K562 (cell line): Measurements from ENCODE around the gene FAM83D. TPM values are rescaled to one million over a fixed set of nuclear protein-coding genes. Genes with fewer than 3 reads are reported as not detected.

Experiments
- ATAC-seq: fragments of 200-7000 bp; cut with Tn5 transposase; 3 replicates; pipeline ENCODE4 v1.9.1; 2020; ENCODE audit warnings: moderate library complexity
- BruUV-seq: library from RNA; stranded (reverse); fragments of 400-500 nt; replicated peaks from 2 replicates; lab custom pipeline; 2021; lab: Mats Ljungman, UMichigan
- CTCF ChIA-PET: fragments of 300-600 bp; formaldehyde crosslinking; extraction: SDS; loops from one replicate; lab custom pipeline; 2021; ENCODE audit warnings: low intra/inter-chr PET ratio; lab: Yijun Ruan, JAX
- POLR2A ChIA-PET: fragments of 300-600, 350-650 bp; sonication (Branson Sonifier 250); formaldehyde crosslinking; extraction: SDS; loops from one replicate; lab custom pipeline; 2021; ENCODE audit warnings: antibody characterized with exemption, inconsistent platforms; lab: Yijun Ruan, JAX
- DNase-seq, 4 experiments: peaks; one replicate each; pipeline versions ENCODE4 v3.0.0 to v3.0.0-alpha.2; 2011 to 2018; ENCODE audit warnings: low spot score in 3 of 4, mixed read lengths in 3 of 4; ENCODE audit errors: extremely low read depth in 1 of 4
- FAIRE-seq: peaks from 2 replicates; lab custom pipeline; 2011; peaks lifted over from hg19 to GRCh38; lab: Jason Lieb, UNC
- H2AFZ ChIP-seq: 2 replicates; pipeline ENCODE4 v1.6.0; 2011; ENCODE audit warnings: low read depth, low read length, control low read depth, inconsistent platforms
- H3K27ac ChIP-seq: fragments of 200-600 bp; 3 replicates; pipeline ENCODE4 v1.8.0; 2011; ENCODE audit warnings: low read depth, mild to moderate bottlenecking, control low read depth, inconsistent platforms, low read length, moderate library complexity, mixed read lengths; ENCODE audit errors: extremely low read depth
- H3K27me3 ChIP-seq, 2 experiments: fragments of 300-600 bp in 1 of 2; 2 replicates in 1 of 2; 3 replicates in 1 of 2; pipeline versions ENCODE4 v1.6.0 to v1.8.0; 2011; ENCODE audit warnings: inconsistent platforms in 2 of 2, low read length in 2 of 2, mild to moderate bottlenecking in 1 of 2, mixed read lengths in 1 of 2, moderate library complexity in 1 of 2; ENCODE audit not compliant: control insufficient read depth in 2 of 2, insufficient read depth in 2 of 2
- H3K36me3 ChIP-seq: fragments of 300-600 bp; 3 replicates; pipeline ENCODE4 v1.8.0; 2011; ENCODE audit warnings: mild to moderate bottlenecking, low read length, inconsistent platforms; ENCODE audit not compliant: control insufficient read depth, insufficient read depth
- H3K4me1 ChIP-seq, 2 experiments: fragments of 200-600 bp in 1 of 2; replicated peaks in 1 of 2; 2 replicates in 1 of 2; 3 replicates in 1 of 2; pipeline versions ENCODE4 v1.5.1 to v1.8.0; 2011; ENCODE audit warnings: inconsistent platforms in 2 of 2, low read length in 2 of 2, mild to moderate bottlenecking in 1 of 2, mixed read lengths in 1 of 2, moderate library complexity in 1 of 2; ENCODE audit not compliant: control insufficient read depth in 2 of 2, insufficient read depth in 2 of 2
- H3K4me2 ChIP-seq: 2 replicates; pipeline ENCODE4 v1.6.1; 2011; ENCODE audit warnings: low read length, control low read depth, inconsistent platforms, mixed read lengths; ENCODE audit not compliant: insufficient read depth
- H3K4me3 ChIP-seq: fragments of 200-600 bp; sonication (generic), shearing (Covaris generic); 2 replicates; pipeline ENCODE4 v1.5.1; 2016; ENCODE audit warnings: control low read depth, inconsistent platforms
- H3K79me2 ChIP-seq: fragments of 200-600 bp; 3 replicates; pipeline ENCODE4 v1.8.0; 2011; ENCODE audit warnings: low read length, inconsistent platforms; ENCODE audit not compliant: control insufficient read depth, insufficient read depth
- H3K9ac ChIP-seq, 2 experiments: 2 replicates each; pipeline versions ENCODE4 v1.6.0 to v1.6.1; 2011; ENCODE audit warnings: low read depth in 2 of 2, low read length in 2 of 2, control low read depth in 1 of 2, inconsistent platforms in 1 of 2, mild to moderate bottlenecking in 1 of 2, mixed read lengths in 1 of 2; ENCODE audit not compliant: insufficient read depth in 1 of 2
- H3K9me1 ChIP-seq: one replicate; pipeline ENCODE4 v1.6.0; 2011; ENCODE audit warnings: inconsistent platforms, mild to moderate bottlenecking, low read length, moderate library complexity; ENCODE audit not compliant: control insufficient read depth, insufficient read depth
- H3K9me3 ChIP-seq: replicated peaks from 2 replicates; pipeline ENCODE4 v1.5.1; 2011; ENCODE audit warnings: low read depth, low read length, inconsistent platforms; ENCODE audit not compliant: control insufficient read depth, insufficient read depth
- H4K20me1 ChIP-seq: replicated peaks from 2 replicates; pipeline ENCODE4 v1.6.1; 2011; ENCODE audit warnings: low read length, inconsistent platforms, mixed read lengths; ENCODE audit not compliant: control insufficient read depth, insufficient read depth
- FOXO4 ChIP-seq: fragments of 450-650 bp; formaldehyde crosslinking; IDR thresholded peaks from 2 replicates; pipeline ENCODE4 v1.4.0; 2020; ENCODE audit warnings: mild to moderate bottlenecking, moderate library complexity
- HLTF ChIP-seq: fragments of 450-650 bp; IDR thresholded peaks from 2 replicates; pipeline ENCODE4 v1.6.1; 2016
- MAFK ChIP-seq: IDR thresholded peaks from 2 replicates; pipeline ENCODE4 v1.6.1; 2011; ENCODE audit warnings: low read length, improper control_type of control experiment
- NFYB ChIP-seq: IDR thresholded peaks from 2 replicates; pipeline ENCODE4 v1.6.1; 2011; ENCODE audit warnings: mild to moderate bottlenecking, moderate library complexity; ENCODE audit not compliant: insufficient read length; ENCODE audit errors: extremely low read depth
- NR1H2 ChIP-seq: sonication (generic); formaldehyde crosslinking; IDR thresholded peaks from 2 replicates; pipeline ENCODE4 v1.4.0; 2020; ENCODE audit warnings: mild to moderate bottlenecking, missing genetic modification reagents
- RHOXF2B ChIP-seq: fragments of 250-450 bp; sonication (Bioruptor Pico); conservative IDR thresholded peaks from 2 replicates; pipeline ENCODE4 v1.5.1; 2021
- SMARCA5 ChIP-seq: fragments of 450-650 bp; IDR thresholded peaks from 2 replicates; pipeline ENCODE4 v1.6.1; 2016
- SUPT5H ChIP-seq: fragments of 450-650 bp; IDR thresholded peaks from 2 replicates; pipeline ENCODE4 v1.6.1; 2016
- TEAD2 ChIP-seq: fragments of 450-650 bp; IDR thresholded peaks from 2 replicates; pipeline ENCODE4 v1.6.1; 2016; ENCODE audit warnings: missing genetic modification characterization, control low read depth, missing compliant biosample characterization
- ZKSCAN1 ChIP-seq: fragments of 150-350 bp; IDR thresholded peaks from 2 replicates; pipeline ENCODE4 v1.6.1; 2016; ENCODE audit warnings: low read depth, low read length
- ZNF133 ChIP-seq: fragments of 250-450 bp; sonication (Bioruptor Pico); IDR thresholded peaks from 2 replicates; pipeline ENCODE4 v1.4.0; 2020; ENCODE audit warnings: mild to moderate bottlenecking
- ZNF197 ChIP-seq: fragments of 200-800 bp; sonication (Bioruptor generic); IDR thresholded peaks from 2 replicates; pipeline ENCODE4 v1.6.1; 2016; ENCODE audit warnings: low read depth, missing genetic modification characterization, missing compliant biosample characterization
- ZNF449 ChIP-seq: fragments of 250-450 bp; sonication (Bioruptor Pico); IDR thresholded peaks from 2 replicates; pipeline ENCODE4 v1.8.0; 2022; ENCODE audit warnings: moderate library complexity, mild to moderate bottlenecking, inconsistent platforms
- ZNF699 ChIP-seq: fragments of 250-450 bp; sonication (Bioruptor Pico); IDR thresholded peaks from 2 replicates; pipeline ENCODE4 v1.8.0; 2021; ENCODE audit warnings: mild to moderate bottlenecking, moderate library complexity; ENCODE audit not compliant: insufficient replicate concordance
- ZNF830 ChIP-seq: fragments of 250-450 bp; sonication (Bioruptor Pico); IDR thresholded peaks from 2 replicates; pipeline ENCODE4 v1.5.0; 2021; ENCODE audit warnings: mild to moderate bottlenecking
- WGBS: fragments of 100-300 bp; shearing (Covaris generic); methylation state at CpG from one replicate; pipeline ENCODE4 v1.1.6; 2016; ENCODE audit warnings: low coverage, mixed read lengths; ENCODE audit not compliant: insufficient coverage; ENCODE audit errors: missing lambda C conversion rate; 5-methylcytosine and 5-hydroxymethylcytosine counted together
- in situ Hi-C: fragments of 300-500 bp; cut with MboI; formaldehyde crosslinking; loops from 4 replicates; pipeline ENCODE4 v1.15.0; 2018; ENCODE audit warnings: inconsistent platforms, mixed read lengths
- intact Hi-C: fragments of 100-400 bp; cut with micrococcal nuclease; formaldehyde crosslinking; loops from 2 replicates; pipeline ENCODE4 v1.14.2; 2022
- polyA plus RNA-seq, 8 experiments: library from polyadenylated mRNA; depleted of rRNA in 4 of 8; stranded (reverse) in 5 of 8; unstranded in 3 of 8; fragments of >200 nt; fragmentation: Nextera tagmentation in 2 of 8; fragmentation: Illumina TruSeq in 1 of 8; extraction: Ambion mirVana in 2 of 8; extraction: Trizol in 1 of 8; gene quantifications; 2 replicates each; pipeline versions ENCODE4 v1.2.1 to v1.2.3, GENCODE V29; 2011 to 2014; ENCODE audit warnings: inconsistent platforms in 1 of 8, missing spikeins in 1 of 8
- total RNA-seq, 7 experiments: library from RNA; depleted of rRNA in 6 of 7; stranded (reverse); fragments of >200 nt in 6 of 7; fragmentation: Illumina TruSeq in 2 of 7; extraction: Trizol in 2 of 7; gene quantifications; 2 replicates each; pipeline versions ENCODE4 v1.2.1 to v1.2.3, GENCODE V29; 2011 to 2021; ENCODE audit warnings: low replicate concordance in 1 of 7
- TF ChIP-seq, protein P1 (sequence below): conservative IDR thresholded peaks from 2 replicates; pipeline ENCODE4 v1.6.1; 2011; ENCODE audit warnings: low read depth, mild to moderate bottlenecking, low read length; ENCODE audit not compliant: control insufficient read depth

The FAM83D gene
- total and polyA plus RNA-seq, 9 of the 15 experiments (the other 6 are each of a cell fraction or from before 2014, with no cell fraction given) = 8.2 to 66.1 (median 43.5) TPM

DNA sequence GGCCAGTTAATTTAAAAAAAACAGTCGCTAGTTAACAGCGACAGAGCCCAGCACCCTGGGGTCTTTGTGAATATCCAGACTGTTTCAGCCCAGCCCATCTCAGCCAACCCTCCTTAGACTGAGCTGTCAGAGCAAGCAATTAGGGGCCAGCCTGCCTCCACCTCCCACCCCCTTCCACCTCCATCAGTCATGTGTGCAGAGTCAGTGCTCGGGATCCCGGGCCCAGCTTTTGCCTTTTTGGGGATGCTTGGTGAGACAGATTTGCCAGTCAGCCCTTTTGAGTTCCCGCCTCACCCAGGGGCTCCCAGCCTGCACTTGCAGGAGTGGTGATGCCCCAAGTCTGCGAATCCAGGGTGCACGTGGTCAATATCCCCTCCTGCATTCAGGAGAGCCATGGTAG, 6.5 kb upstream of the FAM83D start:
- Histone ChIP-seq H3K9me3 (no peaks in the 10 kb centered on the region), H3K9me1 (no peaks in the 10 kb centered on the region), H3K27ac (no peak overlapping the region), H3K9ac (no peak overlapping the region), H3K36me3 (no peaks in the 10 kb centered on the region), H3K4me1 (no peaks in the 10 kb centered on the region; a peak in 1 of 5 replicates), H3K27me3 (peaks cover 0 to 16% of the 10 kb centered on the region in 2 experiments; a peak in 2 of 5 replicates), H2AFZ (no peak overlapping the region), H3K4me3 (no peak overlapping the region), H3K79me2 (no peaks in the 10 kb centered on the region), H4K20me1 (no peaks in the 10 kb centered on the region), H3K4me2 (no peak overlapping the region)
- 41% methylated on average over 7 of the region's 7 CpGs for WGBS
- no peak for ATAC-seq
- FAIRE-seq = no peak
- ChIA-PET CTCF (no interaction called here), POLR2A (interaction anchor here (0.5 to 1.6 kb wide), 3 partner anchors 9 to 71 kb away, joined by 3 to 4 read pairs (median 3); no protein-coding TSS in a partner anchor)
- intact Hi-C loops (no loop called here), in situ Hi-C loops (no loop called here)
- TF ChIP-seq ZKSCAN1 (no peak), ZNF197 (CRISPR knock-in tag) (no peak), SMARCA5 (no peak), MAFK (no peak), RHOXF2B (no peak), NR1H2 (CRISPR knock-in tag) (no peak), FOXO4 (CRISPR knock-in tag) (no peak), TEAD2 (tag) (no peak), NFYB (no peak), ZNF699 (CRISPR knock-in tag) (no peak), SUPT5H (no peak), ZNF133 (no peak), ZNF449 (CRISPR knock-in tag) (no peak), HLTF (no peak), ZNF830 (CRISPR knock-in tag) (no peak)
- TF ChIP-seq, protein P1, sequence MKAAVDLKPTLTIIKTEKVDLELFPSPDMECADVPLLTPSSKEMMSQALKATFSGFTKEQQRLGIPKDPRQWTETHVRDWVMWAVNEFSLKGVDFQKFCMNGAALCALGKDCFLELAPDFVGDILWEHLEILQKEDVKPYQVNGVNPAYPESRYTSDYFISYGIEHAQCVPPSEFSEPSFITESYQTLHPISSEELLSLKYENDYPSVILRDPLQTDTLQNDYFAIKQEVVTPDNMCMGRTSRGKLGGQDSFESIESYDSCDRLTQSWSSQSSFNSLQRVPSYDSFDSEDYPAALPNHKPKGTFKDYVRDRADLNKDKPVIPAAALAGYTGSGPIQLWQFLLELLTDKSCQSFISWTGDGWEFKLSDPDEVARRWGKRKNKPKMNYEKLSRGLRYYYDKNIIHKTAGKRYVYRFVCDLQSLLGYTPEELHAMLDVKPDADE = no peak
- no TSS peak for BruUV-seq
- no peak for DNase-seq
